Nephron progenitor cell (in vitro differentiated cells): ENCODE results near the gene MOG.

ENCODE experiments used
- DNase-seq: peaks from one replicate; pipeline ENCODE4 v3.0.0; 2021
- H3K27ac Mint-ChIP-seq: 2 replicates; pipeline ENCODE4 v1.8.0; 2021; ENCODE audit warnings: mild to moderate bottlenecking, moderate library complexity, mixed read lengths
- H3K27me3 Mint-ChIP-seq: 2 replicates; pipeline ENCODE4 v1.8.0; 2021; ENCODE audit warnings: mild to moderate bottlenecking, low read depth, mixed read lengths; ENCODE audit not compliant: poor library complexity
- H3K36me3 Mint-ChIP-seq: 2 replicates; pipeline ENCODE4 v1.8.0; 2021; ENCODE audit warnings: low read depth, mixed read lengths
- H3K4me1 Mint-ChIP-seq: 2 replicates; pipeline ENCODE4 v1.8.0; 2021; ENCODE audit warnings: mixed read lengths
- H3K4me3 Mint-ChIP-seq: 2 replicates; pipeline ENCODE4 v1.8.0; 2021; ENCODE audit warnings: mild to moderate bottlenecking, moderate library complexity, mixed read lengths
- H3K9me3 Mint-ChIP-seq: 2 replicates; pipeline ENCODE4 v1.8.0; 2021; ENCODE audit warnings: mild to moderate bottlenecking, moderate library complexity, mixed read lengths
- TF ChIP-seq, protein P1 (sequence below): fragments of 200-600 bp; sonication (generic); IDR thresholded peaks from 2 replicates; pipeline ENCODE4 v1.5.0; 2021; ENCODE audit warnings: antibody characterized with exemption

The MOG gene

GRCh38 chr6:29620630-29621029, 36.3 kb upstream of the MOG start:
- TF ChIP-seq, protein P1, sequence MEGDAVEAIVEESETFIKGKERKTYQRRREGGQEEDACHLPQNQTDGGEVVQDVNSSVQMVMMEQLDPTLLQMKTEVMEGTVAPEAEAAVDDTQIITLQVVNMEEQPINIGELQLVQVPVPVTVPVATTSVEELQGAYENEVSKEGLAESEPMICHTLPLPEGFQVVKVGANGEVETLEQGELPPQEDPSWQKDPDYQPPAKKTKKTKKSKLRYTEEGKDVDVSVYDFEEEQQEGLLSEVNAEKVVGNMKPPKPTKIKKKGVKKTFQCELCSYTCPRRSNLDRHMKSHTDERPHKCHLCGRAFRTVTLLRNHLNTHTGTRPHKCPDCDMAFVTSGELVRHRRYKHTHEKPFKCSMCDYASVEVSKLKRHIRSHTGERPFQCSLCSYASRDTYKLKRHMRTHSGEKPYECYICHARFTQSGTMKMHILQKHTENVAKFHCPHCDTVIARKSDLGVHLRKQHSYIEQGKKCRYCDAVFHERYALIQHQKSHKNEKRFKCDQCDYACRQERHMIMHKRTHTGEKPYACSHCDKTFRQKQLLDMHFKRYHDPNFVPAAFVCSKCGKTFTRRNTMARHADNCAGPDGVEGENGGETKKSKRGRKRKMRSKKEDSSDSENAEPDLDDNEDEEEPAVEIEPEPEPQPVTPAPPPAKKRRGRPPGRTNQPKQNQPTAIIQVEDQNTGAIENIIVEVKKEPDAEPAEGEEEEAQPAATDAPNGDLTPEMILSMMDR, result no peak
- H3K9me3 Mint-ChIP-seq, result no peaks in the 10 kb centered on the region
- no peak overlapping the region for H3K4me3 Mint-ChIP-seq
- no peaks in the 10 kb centered on the region for H3K27me3 Mint-ChIP-seq
- no peak overlapping the region for H3K27ac Mint-ChIP-seq
- H3K4me1 Mint-ChIP-seq, result peaks cover 22% of the 10 kb centered on the region
- peaks cover 74% of the 10 kb centered on the region for H3K36me3 Mint-ChIP-seq
- DNase-seq, result no peak

GRCh38 chr6:29624520-29624961, 32.4 kb upstream of the MOG start:
- H3K4me1 Mint-ChIP-seq, result peaks cover 47% of the 10 kb centered on the region
- H3K9me3 Mint-ChIP-seq, result no peaks in the 10 kb centered on the region
- TF ChIP-seq, protein P1, result no peak
- H3K4me3 Mint-ChIP-seq, result peak overlapping the region; percentile 56
- peak overlapping the region; percentile 63 for H3K27ac Mint-ChIP-seq
- peaks cover 4% of the 10 kb centered on the region for H3K27me3 Mint-ChIP-seq
- no peak for DNase-seq
- peaks cover 48% of the 10 kb centered on the region for H3K36me3 Mint-ChIP-seq

DNA sequence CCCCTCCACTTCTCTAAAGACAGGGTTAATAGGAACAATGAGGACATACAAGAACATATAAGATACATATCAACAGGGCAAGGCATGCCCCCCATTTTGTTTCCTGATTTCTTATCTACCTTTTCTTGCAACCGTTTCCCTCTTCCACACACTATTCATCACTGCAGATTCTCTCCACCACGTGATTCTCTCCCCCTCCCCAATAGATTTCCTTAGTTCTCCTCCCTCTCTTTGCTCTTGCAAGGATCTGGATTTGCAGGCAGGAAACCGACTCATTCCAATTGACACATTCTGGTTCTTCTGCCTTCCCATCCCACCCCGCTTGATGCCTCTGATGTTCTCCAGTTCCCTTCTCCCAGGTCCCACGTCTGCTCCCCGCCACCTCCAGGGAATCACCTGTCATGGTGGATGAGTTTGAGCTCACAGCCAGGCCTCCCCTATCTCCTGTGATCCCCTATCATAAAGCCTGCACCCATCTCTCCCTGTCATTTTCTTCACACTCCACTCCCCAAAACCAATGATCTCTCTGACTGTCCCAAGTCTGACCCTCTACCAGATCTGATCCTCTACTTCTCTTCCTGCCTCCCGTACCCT, 31.5 kb upstream of the MOG start:
- TF ChIP-seq, protein P1, result no peak
- peak overlapping the region; percentile 26 for H3K27ac Mint-ChIP-seq
- H3K27me3 Mint-ChIP-seq, result peaks cover 9% of the 10 kb centered on the region
- H3K9me3 Mint-ChIP-seq, result no peaks in the 10 kb centered on the region
- peaks cover 48% of the 10 kb centered on the region for H3K36me3 Mint-ChIP-seq
- no peak for DNase-seq
- H3K4me3 Mint-ChIP-seq, result peak overlapping the region; percentile 90
- peaks cover 56% of the 10 kb centered on the region for H3K4me1 Mint-ChIP-seq

DNA sequence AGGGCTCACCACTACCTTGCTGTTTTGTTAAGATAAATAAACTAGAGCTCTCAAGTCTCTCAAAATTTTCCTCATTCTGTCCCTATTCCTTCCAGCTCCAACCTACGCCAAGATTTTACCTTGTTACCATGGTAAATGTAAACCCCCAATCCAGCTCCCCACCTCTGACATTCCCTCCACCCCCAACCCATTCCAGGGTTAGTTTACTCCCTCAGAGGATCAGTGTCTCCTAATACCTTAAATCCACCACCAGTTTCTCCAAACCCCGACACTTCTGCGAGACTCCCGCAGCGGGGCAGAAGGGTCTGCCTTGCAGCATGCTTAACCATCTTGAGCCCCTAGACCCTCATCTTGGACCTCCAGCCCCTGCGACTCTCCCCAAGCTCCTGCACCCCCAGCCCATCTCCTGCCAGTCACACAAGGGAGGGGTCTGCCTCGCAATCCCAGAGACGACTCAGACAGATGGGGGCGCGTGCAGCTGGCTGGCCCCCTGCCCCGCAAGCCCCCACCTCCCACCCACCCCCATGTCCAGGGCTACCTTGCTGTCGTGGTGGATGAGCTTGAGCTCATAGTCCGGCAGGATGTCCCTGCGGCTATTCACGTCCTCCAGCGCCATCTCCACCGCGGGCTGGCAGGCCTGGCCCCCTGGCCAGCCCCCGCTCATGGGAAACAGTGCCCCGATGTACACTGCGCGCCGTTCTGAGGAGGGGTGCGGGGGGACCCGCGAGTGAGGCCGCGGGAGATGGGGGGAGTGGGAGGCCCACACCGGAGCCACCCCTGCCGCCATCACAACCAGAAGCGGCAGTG, 29.7 kb upstream of the MOG start:
- DNase-seq, result peak; percentile 37
- H3K36me3 Mint-ChIP-seq, result peaks cover 31% of the 10 kb centered on the region
- no peak overlapping the region for H3K27ac Mint-ChIP-seq
- H3K9me3 Mint-ChIP-seq, result no peaks in the 10 kb centered on the region
- peak overlapping the region; percentile 90 for H3K4me3 Mint-ChIP-seq
- TF ChIP-seq, protein P1, result no peak
- H3K27me3 Mint-ChIP-seq, result peaks cover 25% of the 10 kb centered on the region
- H3K4me1 Mint-ChIP-seq, result peaks cover 73% of the 10 kb centered on the region

DNA sequence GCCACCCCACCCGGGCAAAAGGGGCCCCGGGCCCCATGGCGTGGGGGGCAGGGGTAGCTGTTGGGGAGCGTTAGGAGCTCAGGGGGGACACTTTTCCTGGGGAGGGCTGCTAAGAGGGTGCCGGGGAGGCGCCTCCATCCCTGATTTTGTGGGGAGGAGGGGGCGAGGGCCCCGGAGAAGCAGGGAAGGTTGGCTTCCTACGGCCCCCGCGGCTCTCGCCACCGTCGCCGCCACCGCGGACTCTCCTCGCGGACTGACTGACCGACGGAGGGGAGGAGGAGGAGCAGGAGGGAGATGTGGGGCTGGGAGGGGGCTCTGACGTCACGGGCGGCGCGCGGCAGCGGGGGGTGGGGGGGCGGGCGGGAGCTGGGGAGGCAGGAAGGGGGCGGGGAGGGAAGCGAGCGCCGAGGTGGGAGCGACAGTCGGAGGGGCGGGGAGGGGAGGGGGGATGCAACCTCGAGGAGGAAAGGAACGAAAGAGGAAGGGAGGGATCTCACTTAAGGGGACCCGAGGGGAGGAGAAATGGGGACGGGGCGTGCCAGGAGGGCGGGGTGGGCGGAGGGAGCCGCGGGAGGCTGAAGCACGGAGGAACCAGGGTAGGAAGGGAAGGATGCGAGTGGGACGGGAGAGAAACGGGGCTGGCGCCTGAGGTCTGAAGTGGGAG, 29.0 kb upstream of the MOG start:
- peak overlapping the region; percentile 79 for H3K27ac Mint-ChIP-seq
- TF ChIP-seq, protein P1, result no peak
- H3K9me3 Mint-ChIP-seq, result no peaks in the 10 kb centered on the region
- peak; percentile 80 for DNase-seq
- H3K4me3 Mint-ChIP-seq, result peak overlapping the region; percentile 90
- peaks cover 24% of the 10 kb centered on the region for H3K36me3 Mint-ChIP-seq
- H3K27me3 Mint-ChIP-seq, result peaks cover 26% of the 10 kb centered on the region
- peaks cover 75% of the 10 kb centered on the region for H3K4me1 Mint-ChIP-seq
